ENCODE data around the gene FAM90A26.
"Not testable (repeated sequence)": the region's sequence is repeated elsewhere in the genome, so short reads cannot be mapped to it uniquely, and the experiment has no call there.

DNA sequence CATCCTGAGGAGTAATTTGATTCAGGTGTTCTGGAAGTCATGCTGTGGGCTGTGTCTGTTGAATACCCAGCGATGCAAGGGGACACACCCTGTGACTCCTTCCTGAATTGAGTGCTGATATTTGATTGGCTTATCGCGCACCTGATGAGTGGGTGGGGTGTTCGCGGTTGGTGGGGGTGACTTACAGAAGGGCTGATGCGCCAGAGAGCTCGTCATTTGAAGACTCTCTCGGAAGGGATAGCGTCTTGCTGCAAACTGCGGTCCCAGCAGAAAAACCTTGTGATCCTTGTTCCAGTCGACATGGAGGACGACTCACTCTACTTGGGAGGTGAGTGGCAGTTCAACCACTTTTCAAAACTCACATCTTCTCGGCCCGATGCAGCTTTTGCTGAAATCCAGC, 44.9 kb downstream of the FAM90A26 start, which contains the start of gene USP17L11:
- not testable (repeated sequence) for TF ChIP-seq POLR2A, POU2F2, TAF1, POLR2AphosphoS5, SPI1 (IDR thresholded peaks at IDR 0.05; ENCODE audit: low read depth, low read length)
